Endothelial cell of umbilical vein (primary cell): ENCODE data around the gene LECT2. TPM values are rescaled to one million over a fixed set of nuclear protein-coding genes. Genes with fewer than 3 reads are reported as not detected.

ENCODE experiments used
- BruUV-seq: library from RNA; stranded (reverse); fragments of 400-500 nt; replicated peaks from 2 replicates; lab custom pipeline; 2021; lab: Mats Ljungman, UMichigan
- CTCF ChIA-PET: fragments of 300-600, 350-600 bp; sonication (Branson Sonifier 250); formaldehyde crosslinking; loops from one replicate; lab custom pipeline; 2021; ENCODE audit warnings: antibody characterized with exemption, inconsistent platforms; lab: Charles Lee
- POLR2A ChIA-PET: fragments of 300-600, 350-600 bp; sonication (Branson Sonifier 250); formaldehyde crosslinking; loops from one replicate; lab custom pipeline; 2021; ENCODE audit warnings: antibody characterized with exemption, inconsistent platforms; lab: Charles Lee
- DNase-seq: peaks from one replicate; pipeline ENCODE4 v3.0.0-alpha.2; 2011; ENCODE audit warnings: low read depth, low spot score
- FAIRE-seq: peaks from 2 replicates; lab custom pipeline; 2011; peaks lifted over from hg19 to GRCh38; lab: Jason Lieb, UNC
- H2AFZ ChIP-seq: 2 replicates; pipeline ENCODE4 v1.6.0; 2012; ENCODE audit warnings: low read depth, low read length, control low read depth, inconsistent platforms
- H3K27ac ChIP-seq: 2 replicates; pipeline ENCODE4 v1.5.1; 2011; ENCODE audit warnings: low read depth, mild to moderate bottlenecking, control low read depth, low read length, moderate library complexity; ENCODE audit not compliant: insufficient read depth
- H3K27me3 ChIP-seq, 2 experiments: 2 replicates each; pipeline versions ENCODE4 v1.6.0 to v1.6.1; 2011; ENCODE audit warnings: low read length in 2 of 2, mixed read lengths in 1 of 2; ENCODE audit not compliant: control insufficient read depth in 2 of 2, insufficient read depth in 2 of 2
- H3K36me3 ChIP-seq, 2 experiments: 2 replicates in 1 of 2; 3 replicates in 1 of 2; pipeline ENCODE4 v1.5.1; 2011; ENCODE audit warnings: low read length in 2 of 2, mild to moderate bottlenecking in 1 of 2, moderate library complexity in 1 of 2; ENCODE audit not compliant: control insufficient read depth in 2 of 2, insufficient read depth in 2 of 2; ENCODE audit errors: extremely low read depth in 1 of 2
- H3K4me1 ChIP-seq: 3 replicates; pipeline ENCODE4 v1.5.1; 2011; ENCODE audit warnings: mild to moderate bottlenecking, low read length; ENCODE audit not compliant: control insufficient read depth, insufficient read depth; ENCODE audit errors: extremely low read depth
- H3K4me2 ChIP-seq: 2 replicates; pipeline ENCODE4 v1.6.1; 2011; ENCODE audit warnings: low read length, control low read depth, mixed read lengths; ENCODE audit not compliant: insufficient read depth
- H3K4me3 ChIP-seq, 3 experiments: fragments of 200-600 bp in 1 of 3; sonication (generic), shearing (Covaris generic) in 1 of 3; replicated peaks in 1 of 3; 2 replicates each; pipeline ENCODE4 v1.5.1; 2011 to 2016; ENCODE audit warnings: control low read depth in 3 of 3, low read length in 3 of 3, mild to moderate bottlenecking in 2 of 3, inconsistent platforms in 1 of 3, low read depth in 1 of 3, moderate library complexity in 1 of 3; ENCODE audit not compliant: insufficient read depth in 1 of 3
- H3K79me2 ChIP-seq: 2 replicates; pipeline ENCODE4 v1.6.0; 2012; ENCODE audit warnings: low read length, inconsistent platforms; ENCODE audit not compliant: control insufficient read depth, insufficient read depth
- H3K9ac ChIP-seq: replicated peaks from 2 replicates; pipeline ENCODE3; 2011; ENCODE audit warnings: low read length, control low read depth; ENCODE audit not compliant: insufficient read depth; ENCODE audit errors: extremely low read depth
- H3K9me1 ChIP-seq: replicated peaks from 3 replicates; pipeline ENCODE4 v1.6.0; 2011; ENCODE audit warnings: mild to moderate bottlenecking, low read length; ENCODE audit not compliant: control insufficient read depth, insufficient read depth; ENCODE audit errors: extremely low read depth
- H3K9me3 ChIP-seq: replicated peaks from 2 replicates; pipeline ENCODE4 v1.5.1; 2012; ENCODE audit warnings: low read length, inconsistent platforms; ENCODE audit not compliant: control insufficient read depth, insufficient read depth
- H4K20me1 ChIP-seq: replicated peaks from 2 replicates; pipeline ENCODE3; 2011; ENCODE audit warnings: mild to moderate bottlenecking, low read length; ENCODE audit not compliant: control insufficient read depth, insufficient read depth; ENCODE audit errors: extremely low read depth
- CTCF ChIP-seq, 2 donors: IDR thresholded peaks; 1 replicate in 1 of 2; 2 replicates in 1 of 2; pipeline ENCODE4 v1.5.1; 2011; ENCODE audit warnings: low read length in 2 of 2, mild to moderate bottlenecking in 2 of 2, moderate library complexity in 2 of 2, control low read depth in 1 of 2, inconsistent platforms in 1 of 2, low read depth in 1 of 2; ENCODE audit not compliant: insufficient read depth in 1 of 2; ENCODE audit errors: extremely low read depth in 1 of 2
- EZH2 ChIP-seq: IDR thresholded peaks from 2 replicates; pipeline ENCODE4 v1.6.1; 2012; ENCODE audit warnings: borderline replicate concordance, low read depth, mild to moderate bottlenecking, moderate library complexity, low read length, inconsistent platforms; ENCODE audit not compliant: severe bottlenecking
- FOS ChIP-seq: IDR thresholded peaks from 2 replicates; pipeline ENCODE4 v1.6.1; 2011; ENCODE audit warnings: mild to moderate bottlenecking, low read length, moderate library complexity, borderline replicate concordance; ENCODE audit not compliant: insufficient read depth
- GATA2 ChIP-seq: IDR thresholded peaks from 2 replicates; pipeline ENCODE4 v1.7.0; 2011; ENCODE audit warnings: low read depth, mild to moderate bottlenecking, moderate library complexity, mixed read lengths, low read length; ENCODE audit not compliant: insufficient read length, insufficient read depth
- JUN ChIP-seq: IDR thresholded peaks from 2 replicates; pipeline ENCODE4 v1.6.1; 2011; ENCODE audit warnings: borderline replicate concordance, low read depth; ENCODE audit not compliant: insufficient read length, insufficient read depth
- MAX ChIP-seq: IDR thresholded peaks from 2 replicates; pipeline ENCODE4 v1.6.1; 2011; ENCODE audit not compliant: insufficient read depth, insufficient read length
- MYC ChIP-seq: IDR thresholded peaks from one replicate; pipeline ENCODE4 v1.6.1; 2011; ENCODE audit warnings: mild to moderate bottlenecking, low read depth, low read length
- POLR2A ChIP-seq: IDR thresholded peaks from 2 replicates; pipeline ENCODE4 v1.6.1; 2012; ENCODE audit warnings: low read depth, mild to moderate bottlenecking, control low read depth, low read length
- POLR2AphosphoS5 ChIP-seq: IDR thresholded peaks from 2 replicates; pipeline ENCODE4 v1.6.1; 2012; ENCODE audit warnings: low read depth, mild to moderate bottlenecking, control low read depth, low read length, moderate library complexity; ENCODE audit not compliant: insufficient read depth
- dilution Hi-C: fragments of 300-500 bp; cut with MboI; formaldehyde crosslinking; loops from one replicate; pipeline ENCODE4 v1.15.0; 2019; ENCODE audit warnings: low sequenced_read_pairs; ENCODE audit not compliant: extremely low pct_ligation_motif_present
- intact Hi-C: fragments of 100-400 bp; cut with micrococcal nuclease; formaldehyde crosslinking; loops from one replicate; pipeline ENCODE4 v1.10.0; 2022
- polyA plus RNA-seq, 4 experiments: library from polyadenylated mRNA; depleted of rRNA in 3 of 4; stranded (reverse) in 3 of 4; unstranded in 1 of 4; fragments of >200 nt; gene quantifications; 2 replicates each; pipeline versions ENCODE4 v1.2.1 to v1.2.3, GENCODE V29; 2011 to 2012; ENCODE audit warnings: missing spikeins in 1 of 4
- total RNA-seq: library from RNA; stranded (reverse); gene quantifications from 2 replicates; pipeline ENCODE4 v1.2.3, GENCODE V29; 2021

Gene LECT2
- total and polyA plus RNA-seq, 2 donors (not counting 3 experiments of a cell fraction or from before 2014, with no cell fraction given): not detected

GRCh38 chr5:135951257-135951656, 3.5 kb downstream of the LECT2 start:
- no TSS peak for BruUV-seq
- FAIRE-seq: no peak
- H3K4me1 ChIP-seq: no peaks in the 10 kb centered on the region

More at GRCh38 chr5:135951257-135951656, 3.5 kb downstream of the LECT2 start:
- H3K4me3 ChIP-seq: no peak overlapping the region
- TF ChIP-seq FOS (no peak), MYC (no peak), POLR2AphosphoS5 (no peak), MAX (no peak), CTCF (IDR thresholded peaks at IDR 0.05; ENCODE audit: extremely low read depth in 1 of 2, insufficient read depth in 1 of 2, low read depth in 1 of 2, low read length in 2 of 2) (no peak), GATA2 (no peak), POLR2A (no peak), JUN (no peak), EZH2 (no peak)
- H3K9me1 ChIP-seq: no peaks in the 10 kb centered on the region
- no peak for DNase-seq
- no peak overlapping the region for H3K27ac ChIP-seq
- no peaks in the 10 kb centered on the region for H4K20me1 ChIP-seq
- no peaks in the 10 kb centered on the region for H3K9me3 ChIP-seq
- no peak overlapping the region for H3K4me2 ChIP-seq
- dilution Hi-C loops: no loop called here
- H3K27me3 ChIP-seq: peaks cover 2 to 10% of the 10 kb centered on the region in 2 experiments
- H3K36me3 ChIP-seq: no peaks in the 10 kb centered on the region
- H3K9ac ChIP-seq: no peak overlapping the region
- ChIA-PET CTCF (interaction anchor here (0.9 to 1.9 kb wide), 4 partner anchors 10 to 131 kb away, joined by 3 to 7 read pairs (median 4); no protein-coding TSS in a partner anchor), POLR2A (no interaction called here)
- H3K79me2 ChIP-seq: no peaks in the 10 kb centered on the region
- no peak overlapping the region for H2AFZ ChIP-seq
- intact Hi-C loops: no loop called here
